HepG2 (cell line): ENCODE data around the gene ZMYM3. TPM values are rescaled to one million over a fixed set of nuclear protein-coding genes. Genes with fewer than 3 reads are reported as not detected.

Source experiments
- ATAC-seq: fragments of 200-7000 bp; cut with Tn5 transposase; 3 replicates; pipeline ENCODE4 v1.9.1; 2020; ENCODE audit warnings: mild to moderate bottlenecking, moderate library complexity
- BruUV-seq: library from RNA; stranded (reverse); fragments of 400-500 nt; replicated peaks from 2 replicates; lab custom pipeline; 2021; lab: Mats Ljungman, UMichigan
- CTCF ChIA-PET: fragments of 300-600 bp; formaldehyde crosslinking; extraction: SDS; loops from one replicate; lab custom pipeline; 2021; ENCODE audit warnings: low total read pairs, inconsistent platforms, low intra/inter-chr PET ratio; lab: Yijun Ruan, JAX
- POLR2A ChIA-PET: fragments of 350-600 bp; sonication (Branson Sonifier 250); formaldehyde crosslinking; loops from one replicate; lab custom pipeline; 2020; ENCODE audit warnings: antibody characterized with exemption, inconsistent platforms; lab: Yijun Ruan, JAX
- DNase-seq: peaks from one replicate; pipeline ENCODE4 v3.0.0-alpha.2; 2015; ENCODE audit warnings: low spot score
- FAIRE-seq: peaks from 3 replicates; lab custom pipeline; 2011; peaks lifted over from hg19 to GRCh38; lab: Jason Lieb, UNC
- H2AFZ ChIP-seq: one replicate; pipeline ENCODE4 v1.6.1; 2011; ENCODE audit warnings: low read length, inconsistent platforms
- H3K27ac ChIP-seq: fragments of 300-600 bp; 3 replicates; pipeline ENCODE4 v1.8.0; 2011; ENCODE audit warnings: mixed run types, mild to moderate bottlenecking, mixed read lengths, low read length, inconsistent platforms; ENCODE audit not compliant: insufficient read depth; ENCODE audit errors: extremely low read length
- H3K27me3 ChIP-seq, 2 experiments: fragments of 200-600 bp in 1 of 2; 2 replicates in 1 of 2; 3 replicates in 1 of 2; pipeline versions ENCODE4 v1.6.0 to v1.8.0; 2011; ENCODE audit warnings: low read length in 2 of 2, mild to moderate bottlenecking in 2 of 2, moderate library complexity in 2 of 2, inconsistent platforms in 1 of 2; ENCODE audit not compliant: insufficient read depth in 2 of 2, control insufficient read depth in 1 of 2
- H3K36me3 ChIP-seq, 2 experiments: fragments of 200-600 bp in 1 of 2; replicated peaks in 1 of 2; 2 replicates in 1 of 2; 3 replicates in 1 of 2; pipeline versions ENCODE4 v1.5.1 to v1.8.0; 2011; ENCODE audit warnings: low read length in 2 of 2, inconsistent platforms in 1 of 2; ENCODE audit not compliant: insufficient read depth in 2 of 2, control insufficient read depth in 1 of 2
- H3K4me1 ChIP-seq: 2 replicates; pipeline ENCODE4 v1.5.1; 2012; ENCODE audit warnings: low read length, inconsistent platforms; ENCODE audit not compliant: insufficient read depth
- H3K4me2 ChIP-seq: 2 replicates; pipeline ENCODE4 v1.6.0; 2011; ENCODE audit warnings: low read depth, low read length, inconsistent platforms
- H3K4me3 ChIP-seq, 3 experiments: fragments of 200-600 bp in 1 of 3; sonication (generic), shearing (Covaris generic) in 1 of 3; replicated peaks in 1 of 3; 2 replicates each; pipeline ENCODE4 v1.5.1; 2011 to 2016; ENCODE audit warnings: low read length in 3 of 3, inconsistent platforms in 2 of 3, low read depth in 2 of 3, mild to moderate bottlenecking in 2 of 3, control low read depth in 1 of 3, mixed read lengths in 1 of 3; ENCODE audit not compliant: insufficient read depth in 1 of 3
- H3K79me2 ChIP-seq: one replicate; pipeline ENCODE4 v1.6.1; 2011; ENCODE audit warnings: low read length, inconsistent platforms; ENCODE audit not compliant: insufficient read depth
- H3K9ac ChIP-seq: 2 replicates; pipeline ENCODE4 v1.6.0; 2011; ENCODE audit warnings: mild to moderate bottlenecking, low read depth, low read length, inconsistent platforms; ENCODE audit not compliant: insufficient read depth
- H3K9me3 ChIP-seq: 2 replicates; pipeline ENCODE4 v1.5.1; 2012; ENCODE audit warnings: mild to moderate bottlenecking, low read length
- H4K20me1 ChIP-seq: 2 replicates; pipeline ENCODE4 v1.6.0; 2011; ENCODE audit warnings: inconsistent platforms, mild to moderate bottlenecking, low read length, moderate library complexity; ENCODE audit not compliant: insufficient read depth
- AGO1 ChIP-seq: fragments of 200-400 bp; formaldehyde crosslinking; IDR thresholded peaks from 2 replicates; pipeline ENCODE4 v1.6.1; 2017; ENCODE audit warnings: mild to moderate bottlenecking, low read depth, low read length, moderate library complexity; ENCODE audit not compliant: poor library complexity, severe bottlenecking
- ARNTL ChIP-seq: sonication (generic); formaldehyde crosslinking; IDR thresholded peaks from 2 replicates; pipeline ENCODE4 v1.4.0; 2020; ENCODE audit warnings: mild to moderate bottlenecking, missing genetic modification reagents
- FIP1L1 ChIP-seq: fragments of 200-400 bp; formaldehyde crosslinking; IDR thresholded peaks from 2 replicates; pipeline ENCODE4 v1.6.1; 2018; ENCODE audit warnings: low read depth, mild to moderate bottlenecking, low read length, moderate library complexity, borderline replicate concordance; ENCODE audit not compliant: insufficient read depth
- HNRNPLL ChIP-seq: fragments of 200-400 bp; formaldehyde crosslinking; IDR thresholded peaks from 2 replicates; pipeline ENCODE4 v1.6.1; 2017; ENCODE audit warnings: mild to moderate bottlenecking, low read depth, low read length; ENCODE audit not compliant: poor library complexity, severe bottlenecking
- MTA1 ChIP-seq: sonication (generic); formaldehyde crosslinking; IDR thresholded peaks from 2 replicates; pipeline ENCODE4 v1.4.0; 2020; ENCODE audit warnings: missing genetic modification reagents, mild to moderate bottlenecking, borderline replicate concordance
- ZKSCAN5 ChIP-seq: sonication (generic); formaldehyde crosslinking; IDR thresholded peaks from 2 replicates; pipeline ENCODE4 v1.5.1; 2020; ENCODE audit warnings: mild to moderate bottlenecking, missing genetic modification reagents
- ZNF24 ChIP-seq: fragments of 450-650 bp; IDR thresholded peaks from 2 replicates; pipeline ENCODE4 v1.6.1; 2017; ENCODE audit warnings: antibody characterized with exemption, mild to moderate bottlenecking
- ZNF260 ChIP-seq: sonication (generic); formaldehyde crosslinking; IDR thresholded peaks from 2 replicates; pipeline ENCODE4 v1.4.0; 2020; ENCODE audit warnings: missing genetic modification reagents, low read depth, mild to moderate bottlenecking, borderline replicate concordance
- WGBS: methylation state at CpG from one replicate; pipeline ENCODE4 v1.1.6; 2017; ENCODE audit warnings: low lambda C conversion rate; 5-methylcytosine and 5-hydroxymethylcytosine counted together
- in situ Hi-C: cut with HindIII; loops from 2 replicates; pipeline ENCODE4 v1.10.0; 2017; ENCODE audit warnings: low pct_unique_long_range_greater_than_20kb; ENCODE audit not compliant: extremely low pct_ligation_motif_present
- intact Hi-C: fragments of 100-400 bp; cut with micrococcal nuclease; formaldehyde crosslinking; loops from one replicate; pipeline ENCODE4 v1.10.0; 2022; ENCODE audit not compliant: unreplicated experiment
- polyA plus RNA-seq, 8 experiments: library from polyadenylated mRNA; depleted of rRNA in 3 of 8; stranded (reverse) in 7 of 8; unstranded in 1 of 8; fragments of >200 nt; fragmentation: Illumina TruSeq in 4 of 8; extraction: Trizol in 4 of 8; gene quantifications; 2 replicates each; pipeline versions ENCODE4 v1.2.1 to v1.2.3, GENCODE V29; 2011 to 2016; ENCODE audit warnings: low read depth in 4 of 8, missing spikeins in 1 of 8, mixed read lengths in 1 of 8; ENCODE audit not compliant: insufficient read depth in 1 of 8
- total RNA-seq, 5 experiments: library from RNA; depleted of rRNA; stranded (reverse); fragments of >200 nt; fragmentation: Illumina TruSeq; extraction: Trizol; gene quantifications; 2 replicates each; pipeline ENCODE4 v1.2.3, GENCODE V29; 2016; ENCODE audit warnings: low read depth in 1 of 5
- TF ChIP-seq, protein P1 (sequence below): sonication (generic); formaldehyde crosslinking; IDR thresholded peaks from 2 replicates; pipeline ENCODE4 v1.4.0; 2020; ENCODE audit warnings: missing genetic modification reagents
- TF ChIP-seq, protein P2 (sequence below): sonication (generic); formaldehyde crosslinking; IDR thresholded peaks from 2 replicates; pipeline ENCODE4 v1.5.1; 2020; ENCODE audit warnings: mild to moderate bottlenecking, missing genetic modification reagents, moderate library complexity
- TF ChIP-seq, protein P3 (sequence below), 2 experiments: sonication (generic) in 1 of 2; formaldehyde crosslinking in 1 of 2; IDR thresholded peaks; 2 replicates each; pipeline versions ENCODE4 v1.4.0 to v1.6.1; 2018 to 2020; ENCODE audit warnings: missing genetic modification reagents in 2 of 2, borderline replicate concordance in 1 of 2, low read depth in 1 of 2, mild to moderate bottlenecking in 1 of 2, missing biosample characterization in 1 of 2
- TF ChIP-seq, protein P4 (sequence below): sonication (generic); formaldehyde crosslinking; IDR thresholded peaks from 2 replicates; pipeline ENCODE4 v1.5.0; 2020; ENCODE audit warnings: mild to moderate bottlenecking, low read depth, missing genetic modification reagents, borderline replicate concordance

Gene ZMYM3
- total and polyA plus RNA-seq, 2 of the 13 experiments (the other 11 are each of a cell fraction or from before 2014, with no cell fraction given): 26.4 to 35.4 TPM

DNA sequence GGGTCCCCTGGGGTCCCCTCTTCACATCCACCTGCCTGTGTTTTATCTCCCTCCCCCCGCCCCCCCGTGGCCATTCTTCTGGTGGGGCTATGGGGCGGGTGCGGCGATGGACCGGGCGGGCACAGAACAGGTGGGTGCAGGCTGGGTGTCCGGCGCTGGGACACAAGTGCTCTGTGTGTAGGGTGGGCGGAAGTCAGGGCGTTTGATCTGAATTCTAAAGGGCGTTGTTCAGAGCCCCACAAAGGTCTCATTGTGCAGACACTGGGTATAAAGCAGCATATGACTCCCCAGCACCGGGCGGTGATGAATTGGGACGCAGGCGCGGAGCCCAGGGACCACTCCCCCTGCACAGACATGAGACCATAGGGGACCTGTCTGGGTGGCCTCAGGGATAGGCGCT, 31.0 kb downstream of the ZMYM3 start, which contains the start of gene GJB1 (continued):
- TF ChIP-seq, protein P1, sequence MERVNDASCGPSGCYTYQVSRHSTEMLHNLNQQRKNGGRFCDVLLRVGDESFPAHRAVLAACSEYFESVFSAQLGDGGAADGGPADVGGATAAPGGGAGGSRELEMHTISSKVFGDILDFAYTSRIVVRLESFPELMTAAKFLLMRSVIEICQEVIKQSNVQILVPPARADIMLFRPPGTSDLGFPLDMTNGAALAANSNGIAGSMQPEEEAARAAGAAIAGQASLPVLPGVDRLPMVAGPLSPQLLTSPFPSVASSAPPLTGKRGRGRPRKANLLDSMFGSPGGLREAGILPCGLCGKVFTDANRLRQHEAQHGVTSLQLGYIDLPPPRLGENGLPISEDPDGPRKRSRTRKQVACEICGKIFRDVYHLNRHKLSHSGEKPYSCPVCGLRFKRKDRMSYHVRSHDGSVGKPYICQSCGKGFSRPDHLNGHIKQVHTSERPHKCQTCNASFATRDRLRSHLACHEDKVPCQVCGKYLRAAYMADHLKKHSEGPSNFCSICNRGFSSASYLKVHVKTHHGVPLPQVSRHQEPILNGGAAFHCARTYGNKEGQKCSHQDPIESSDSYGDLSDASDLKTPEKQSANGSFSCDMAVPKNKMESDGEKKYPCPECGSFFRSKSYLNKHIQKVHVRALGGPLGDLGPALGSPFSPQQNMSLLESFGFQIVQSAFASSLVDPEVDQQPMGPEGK (CRISPR knock-in tag): peak; percentile 44
- peak; percentile 25 for TF ChIP-seq HNRNPLL
- TF ChIP-seq, protein P2, sequence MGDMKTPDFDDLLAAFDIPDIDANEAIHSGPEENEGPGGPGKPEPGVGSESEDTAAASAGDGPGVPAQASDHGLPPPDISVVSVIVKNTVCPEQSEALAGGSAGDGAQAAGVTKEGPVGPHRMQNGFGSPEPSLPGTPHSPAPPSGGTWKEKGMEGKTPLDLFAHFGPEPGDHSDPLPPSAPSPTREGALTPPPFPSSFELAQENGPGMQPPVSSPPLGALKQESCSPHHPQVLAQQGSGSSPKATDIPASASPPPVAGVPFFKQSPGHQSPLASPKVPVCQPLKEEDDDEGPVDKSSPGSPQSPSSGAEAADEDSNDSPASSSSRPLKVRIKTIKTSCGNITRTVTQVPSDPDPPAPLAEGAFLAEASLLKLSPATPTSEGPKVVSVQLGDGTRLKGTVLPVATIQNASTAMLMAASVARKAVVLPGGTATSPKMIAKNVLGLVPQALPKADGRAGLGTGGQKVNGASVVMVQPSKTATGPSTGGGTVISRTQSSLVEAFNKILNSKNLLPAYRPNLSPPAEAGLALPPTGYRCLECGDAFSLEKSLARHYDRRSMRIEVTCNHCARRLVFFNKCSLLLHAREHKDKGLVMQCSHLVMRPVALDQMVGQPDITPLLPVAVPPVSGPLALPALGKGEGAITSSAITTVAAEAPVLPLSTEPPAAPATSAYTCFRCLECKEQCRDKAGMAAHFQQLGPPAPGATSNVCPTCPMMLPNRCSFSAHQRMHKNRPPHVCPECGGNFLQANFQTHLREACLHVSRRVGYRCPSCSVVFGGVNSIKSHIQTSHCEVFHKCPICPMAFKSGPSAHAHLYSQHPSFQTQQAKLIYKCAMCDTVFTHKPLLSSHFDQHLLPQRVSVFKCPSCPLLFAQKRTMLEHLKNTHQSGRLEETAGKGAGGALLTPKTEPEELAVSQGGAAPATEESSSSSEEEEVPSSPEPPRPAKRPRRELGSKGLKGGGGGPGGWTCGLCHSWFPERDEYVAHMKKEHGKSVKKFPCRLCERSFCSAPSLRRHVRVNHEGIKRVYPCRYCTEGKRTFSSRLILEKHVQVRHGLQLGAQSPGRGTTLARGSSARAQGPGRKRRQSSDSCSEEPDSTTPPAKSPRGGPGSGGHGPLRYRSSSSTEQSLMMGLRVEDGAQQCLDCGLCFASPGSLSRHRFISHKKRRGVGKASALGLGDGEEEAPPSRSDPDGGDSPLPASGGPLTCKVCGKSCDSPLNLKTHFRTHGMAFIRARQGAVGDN (CRISPR knock-in tag): peak; percentile 19; the same call in 1 of the 2 replicates

DNA sequence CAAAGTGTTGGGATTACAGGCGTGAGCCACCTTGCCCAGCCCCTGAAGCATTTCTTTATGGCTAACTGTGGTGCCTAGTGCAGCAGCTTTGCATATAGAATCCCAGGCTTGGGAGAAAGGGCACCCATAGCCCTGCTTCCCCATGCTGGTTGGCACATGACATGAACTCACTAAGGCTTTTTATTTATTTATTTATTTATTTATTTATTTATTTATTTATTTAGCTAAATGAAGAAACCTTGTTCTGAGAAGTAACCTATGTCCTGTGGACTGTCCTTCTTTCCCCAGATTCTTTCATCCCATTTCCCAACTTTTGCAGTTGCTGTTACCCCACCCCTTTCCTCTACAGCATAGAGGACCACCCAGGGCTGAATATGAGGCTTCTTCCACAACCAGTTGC, 32.8 kb downstream of the ZMYM3 start:
- no peak for DNase-seq
- no peaks in the 10 kb centered on the region for H3K36me3 ChIP-seq
- in situ Hi-C loops (loop anchor here (10.0 kb wide), 1 partner anchor 64 kb away; the partner anchor contains the start of gene NONO), intact Hi-C loops (no loop called here)
- BruUV-seq: no TSS peak
- CTCF ChIA-PET: no interaction called here
- WGBS: no CpG with 5 or more reads among the region's 1 CpG
- H3K79me2 ChIP-seq: peaks cover 22% of the 10 kb centered on the region
- H3K9me3 ChIP-seq: no peaks in the 10 kb centered on the region
- POLR2A ChIA-PET: interaction anchor here (0.6 to 7.1 kb wide), 3 partner anchors 39 to 158 kb away, joined by 3 to 61 read pairs (median 7); partner anchors contain the start of gene NONO
- ATAC-seq: no peak
- H3K27me3 ChIP-seq: no peaks in the 10 kb centered on the region
- H3K4me2 ChIP-seq: no peak overlapping the region
- no peak overlapping the region for H2AFZ ChIP-seq
- no peaks in the 10 kb centered on the region for H4K20me1 ChIP-seq
- H3K4me3 ChIP-seq: no peak overlapping the region
- H3K27ac ChIP-seq: peak overlapping the region; percentile 51
- FAIRE-seq: no peak
- H3K4me1 ChIP-seq: peaks cover 71% of the 10 kb centered on the region
- H3K9ac ChIP-seq: no peak overlapping the region
- TF ChIP-seq ZKSCAN5 (CRISPR knock-in tag) (no peak), ARNTL (CRISPR knock-in tag) (no peak), FIP1L1 (no peak), ZNF260 (CRISPR knock-in tag) (no peak), ZNF24 (no peak), MTA1 (no peak), AGO1 (no peak)
- TF ChIP-seq, protein P3, sequence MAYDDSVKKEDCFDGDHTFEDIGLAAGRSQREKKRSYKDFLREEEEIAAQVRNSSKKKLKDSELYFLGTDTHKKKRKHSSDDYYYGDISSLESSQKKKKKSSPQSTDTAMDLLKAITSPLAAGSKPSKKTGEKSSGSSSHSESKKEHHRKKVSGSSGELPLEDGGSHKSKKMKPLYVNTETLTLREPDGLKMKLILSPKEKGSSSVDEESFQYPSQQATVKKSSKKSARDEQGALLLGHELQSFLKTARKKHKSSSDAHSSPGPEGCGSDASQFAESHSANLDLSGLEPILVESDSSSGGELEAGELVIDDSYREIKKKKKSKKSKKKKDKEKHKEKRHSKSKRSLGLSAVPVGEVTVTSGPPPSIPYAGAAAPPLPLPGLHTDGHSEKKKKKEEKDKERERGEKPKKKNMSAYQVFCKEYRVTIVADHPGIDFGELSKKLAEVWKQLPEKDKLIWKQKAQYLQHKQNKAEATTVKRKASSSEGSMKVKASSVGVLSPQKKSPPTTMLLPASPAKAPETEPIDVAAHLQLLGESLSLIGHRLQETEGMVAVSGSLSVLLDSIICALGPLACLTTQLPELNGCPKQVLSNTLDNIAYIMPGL (CRISPR knock-in tag; IDR thresholded peaks at IDR 0.05; ENCODE audit: borderline replicate concordance in 1 of 2, low read depth in 1 of 2): no peak
- TF ChIP-seq, protein P4, sequence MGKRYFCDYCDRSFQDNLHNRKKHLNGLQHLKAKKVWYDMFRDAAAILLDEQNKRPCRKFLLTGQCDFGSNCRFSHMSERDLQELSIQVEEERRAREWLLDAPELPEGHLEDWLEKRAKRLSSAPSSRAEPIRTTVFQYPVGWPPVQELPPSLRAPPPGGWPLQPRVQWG (CRISPR knock-in tag): no peak
